ENCODE measurements around the gene PRTN3.
A peak's percentile ranks its signal among the peaks of the same experiment; 100 is the strongest.

Gene PRTN3

GRCh38 chr19:879711-880438, 39.1 kb downstream of the PRTN3 start:
- ATAC-seq (ENCODE audit: low read depth) (no peak), DNase-seq (ENCODE audit: low spot score) (no peak)
- Histone ChIP-seq H3K4me1 (ENCODE audit: insufficient read depth, poor library complexity, severe bottlenecking) (no peaks in the 10 kb centered on the region), H3K9me3 (ENCODE audit: severe bottlenecking) (no peaks in the 10 kb centered on the region), H3K4me3 (ENCODE audit: severe bottlenecking) (no peak overlapping the region), H3K27me3 (ENCODE audit: insufficient read depth, poor library complexity, severe bottlenecking) (no peaks in the 10 kb centered on the region), H3K36me3 (ENCODE audit: low read depth) (peaks cover 27% of the 10 kb centered on the region), H3K27ac (ENCODE audit: poor library complexity, severe bottlenecking) (no peak overlapping the region)
- TF ChIP-seq, protein P1, sequence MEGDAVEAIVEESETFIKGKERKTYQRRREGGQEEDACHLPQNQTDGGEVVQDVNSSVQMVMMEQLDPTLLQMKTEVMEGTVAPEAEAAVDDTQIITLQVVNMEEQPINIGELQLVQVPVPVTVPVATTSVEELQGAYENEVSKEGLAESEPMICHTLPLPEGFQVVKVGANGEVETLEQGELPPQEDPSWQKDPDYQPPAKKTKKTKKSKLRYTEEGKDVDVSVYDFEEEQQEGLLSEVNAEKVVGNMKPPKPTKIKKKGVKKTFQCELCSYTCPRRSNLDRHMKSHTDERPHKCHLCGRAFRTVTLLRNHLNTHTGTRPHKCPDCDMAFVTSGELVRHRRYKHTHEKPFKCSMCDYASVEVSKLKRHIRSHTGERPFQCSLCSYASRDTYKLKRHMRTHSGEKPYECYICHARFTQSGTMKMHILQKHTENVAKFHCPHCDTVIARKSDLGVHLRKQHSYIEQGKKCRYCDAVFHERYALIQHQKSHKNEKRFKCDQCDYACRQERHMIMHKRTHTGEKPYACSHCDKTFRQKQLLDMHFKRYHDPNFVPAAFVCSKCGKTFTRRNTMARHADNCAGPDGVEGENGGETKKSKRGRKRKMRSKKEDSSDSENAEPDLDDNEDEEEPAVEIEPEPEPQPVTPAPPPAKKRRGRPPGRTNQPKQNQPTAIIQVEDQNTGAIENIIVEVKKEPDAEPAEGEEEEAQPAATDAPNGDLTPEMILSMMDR (IDR thresholded peaks at IDR 0.05; ENCODE audit: poor library complexity, severe bottlenecking): no peak

DNA sequence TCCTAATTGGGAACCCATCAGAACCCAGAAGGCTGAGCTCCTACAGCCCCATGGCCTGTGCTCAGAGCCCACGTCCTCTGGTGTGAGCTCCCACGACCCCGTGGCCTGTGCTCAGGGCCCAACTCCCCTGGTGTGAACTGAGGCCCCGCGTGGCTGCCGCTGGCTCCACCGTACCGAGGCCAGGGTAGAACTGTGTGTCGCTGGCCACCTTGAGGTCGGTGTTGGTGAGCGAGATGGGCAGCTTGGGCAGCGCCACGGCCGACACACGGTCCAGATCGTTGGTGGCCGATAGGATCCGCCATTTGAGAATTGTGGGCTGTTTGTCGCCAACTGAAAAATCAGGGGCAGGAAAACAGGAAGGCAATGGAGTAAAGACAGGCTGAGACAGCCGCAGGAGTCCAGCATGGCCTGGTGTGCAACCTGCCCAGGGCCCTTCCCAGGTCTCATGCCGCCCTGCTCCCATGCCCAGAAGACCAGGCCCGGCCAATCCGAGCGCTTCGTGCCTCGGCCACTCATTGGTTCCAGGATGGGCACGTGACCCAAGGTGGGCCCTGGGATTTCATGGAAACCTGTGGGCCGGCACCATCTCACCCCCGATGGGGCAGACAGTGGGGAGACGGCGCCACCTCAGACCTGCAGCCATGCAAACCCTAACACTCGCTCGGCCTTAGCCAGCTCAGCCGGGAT, 40.7 kb downstream of the PRTN3 start:
- H3K36me3 ChIP-seq (ENCODE audit: low read depth): peaks cover 29% of the 10 kb centered on the region

GRCh38 chr19:882871-883497, 42.2 kb downstream of the PRTN3 start:
- no peaks in the 10 kb centered on the region for H3K27me3 ChIP-seq (ENCODE audit: insufficient read depth, poor library complexity, severe bottlenecking)
- H3K9me3 ChIP-seq (ENCODE audit: severe bottlenecking): no peaks in the 10 kb centered on the region
- no peak for DNase-seq (ENCODE audit: low spot score)
- H3K27ac ChIP-seq (ENCODE audit: poor library complexity, severe bottlenecking): no peak overlapping the region
- no peak overlapping the region for H3K4me3 ChIP-seq (ENCODE audit: severe bottlenecking)
- peaks cover 33% of the 10 kb centered on the region for H3K36me3 ChIP-seq (ENCODE audit: low read depth)
- no peak for ATAC-seq (ENCODE audit: low read depth)
- TF ChIP-seq, protein P1 (IDR thresholded peaks at IDR 0.05; ENCODE audit: poor library complexity, severe bottlenecking): no peak
- H3K4me1 ChIP-seq (ENCODE audit: insufficient read depth, poor library complexity, severe bottlenecking): no peaks in the 10 kb centered on the region

More for the DNA sequence above, 40.7 kb downstream of the PRTN3 start:
- H3K27ac ChIP-seq (ENCODE audit: poor library complexity, severe bottlenecking): no peak overlapping the region
- no peaks in the 10 kb centered on the region for H3K27me3 ChIP-seq (ENCODE audit: insufficient read depth, poor library complexity, severe bottlenecking)
- ATAC-seq (ENCODE audit: low read depth) (no peak), DNase-seq (ENCODE audit: low spot score) (no peak)
- no peak overlapping the region for H3K4me3 ChIP-seq (ENCODE audit: severe bottlenecking)
- H3K9me3 ChIP-seq (ENCODE audit: severe bottlenecking): no peaks in the 10 kb centered on the region
- no peaks in the 10 kb centered on the region for H3K4me1 ChIP-seq (ENCODE audit: insufficient read depth, poor library complexity, severe bottlenecking)
- TF ChIP-seq, protein P1 (IDR thresholded peaks at IDR 0.05; ENCODE audit: poor library complexity, severe bottlenecking): no peak

DNA sequence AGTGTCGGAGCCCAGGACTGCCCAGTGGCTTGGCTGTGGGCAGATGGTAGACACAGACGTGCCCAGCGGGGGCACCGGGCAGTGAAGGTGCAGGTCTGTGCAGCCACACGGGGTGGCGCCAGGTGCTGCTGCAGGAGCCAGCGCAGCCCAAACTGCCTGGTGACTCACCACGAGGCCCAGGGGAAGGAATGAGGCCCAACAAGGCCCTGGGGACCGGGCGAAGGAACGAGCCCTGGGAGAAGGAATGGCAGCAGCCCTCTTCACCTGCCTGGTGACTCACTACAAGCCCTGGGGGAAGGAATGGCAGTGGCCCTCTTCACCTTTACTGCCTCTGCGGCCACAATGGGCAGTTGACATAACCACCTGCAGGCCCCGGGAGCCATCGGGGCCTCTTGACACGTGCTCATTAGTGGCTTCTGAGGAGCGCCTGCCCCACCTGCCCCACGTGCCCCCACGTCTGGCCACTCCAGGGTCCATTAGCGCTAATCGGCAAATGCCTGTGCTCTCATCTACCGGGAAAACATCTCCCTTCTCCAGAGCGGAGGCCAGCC, 42.9 kb downstream of the PRTN3 start:
- no peaks in the 10 kb centered on the region for H3K4me1 ChIP-seq (ENCODE audit: insufficient read depth, poor library complexity, severe bottlenecking)

More for the DNA sequence above, 42.9 kb downstream of the PRTN3 start:
- DNase-seq (ENCODE audit: low spot score): no peak
- TF ChIP-seq, protein P1 (IDR thresholded peaks at IDR 0.05; ENCODE audit: poor library complexity, severe bottlenecking): peak; percentile 29
- no peak overlapping the region for H3K4me3 ChIP-seq (ENCODE audit: severe bottlenecking)
- H3K9me3 ChIP-seq (ENCODE audit: severe bottlenecking): no peaks in the 10 kb centered on the region
- no peak overlapping the region for H3K27ac ChIP-seq (ENCODE audit: poor library complexity, severe bottlenecking)
- ATAC-seq (ENCODE audit: low read depth): peak; percentile 82
- H3K36me3 ChIP-seq (ENCODE audit: low read depth): peaks cover 33% of the 10 kb centered on the region
- H3K27me3 ChIP-seq (ENCODE audit: insufficient read depth, poor library complexity, severe bottlenecking): no peaks in the 10 kb centered on the region

Measured in RWPE2 (cell line).